ENCODE results near the gene CDR2. TPM values are rescaled to one million over a fixed set of nuclear protein-coding genes. Genes with fewer than 3 reads are reported as not detected.

The CDR2 gene
- polyA plus RNA-seq, 1 donor (not counting 4 experiments of a cell fraction or from before 2014, with no cell fraction given), result 37.1 TPM

DNA sequence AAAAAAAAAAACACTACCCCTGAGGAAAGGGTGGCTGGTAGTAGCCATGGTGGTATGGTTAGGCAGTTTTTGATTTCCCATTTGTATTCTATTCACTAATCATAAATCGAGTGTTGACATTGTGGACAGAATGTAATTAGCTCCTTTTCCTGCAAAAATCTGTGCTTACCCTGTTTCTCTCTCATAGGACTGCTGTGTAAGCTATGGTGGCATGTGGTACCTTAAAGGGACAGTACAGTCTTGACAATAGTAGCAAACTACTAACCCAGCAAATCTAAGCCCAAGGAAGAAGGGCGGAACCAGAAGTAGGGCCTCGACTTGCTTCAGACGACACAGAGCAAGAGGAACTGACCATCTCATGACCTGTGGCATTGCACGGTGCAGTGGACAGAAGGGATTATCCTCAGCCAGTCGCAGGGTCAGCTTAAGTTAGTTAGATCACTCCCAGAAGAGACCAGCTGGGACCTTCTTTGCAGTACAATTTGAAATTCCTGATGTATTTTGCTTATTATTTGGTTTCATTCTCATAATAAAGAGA is 40.9 kb downstream of the CDR2 start:
- DNase-seq (ENCODE audit: low read depth, low spot score) (no peak), FAIRE-seq (no peak)
- H3K9me3 ChIP-seq (ENCODE audit: control insufficient read depth, low read depth, low read length), result no peaks in the 10 kb centered on the region
- H3K36me3 ChIP-seq (ENCODE audit: control insufficient read depth in 2 of 2, extremely low read depth in 1 of 2, insufficient read depth in 2 of 2, low read length in 2 of 2), result peaks cover 27 to 30% of the 10 kb centered on the region in 2 experiments
- H3K27me3 ChIP-seq (ENCODE audit: control insufficient read depth, extremely low read depth, insufficient read depth, low read length), result no peaks in the 10 kb centered on the region
- peaks cover 4% of the 10 kb centered on the region for H4K20me1 ChIP-seq (ENCODE audit: control insufficient read depth, extremely low read depth, insufficient read depth, low read length)
- no peak overlapping the region for H3K27ac ChIP-seq (ENCODE audit: control insufficient read depth, insufficient read depth, low read length)
- H3K9ac ChIP-seq (ENCODE audit: control insufficient read depth, extremely low read depth, insufficient read depth, low read length), result no peak overlapping the region
- no peaks in the 10 kb centered on the region for H3K4me1 ChIP-seq (ENCODE audit: control insufficient read depth, extremely low read depth, insufficient read depth, low read length)
- H3K79me2 ChIP-seq (ENCODE audit: control insufficient read depth, insufficient read depth, low read length), result peaks cover 6% of the 10 kb centered on the region
- dilution Hi-C loops (cut with MboI; ENCODE audit: extremely low pct_ligation_motif_present, low sequenced_read_pairs), result no loop called here
- no peaks in the 10 kb centered on the region for H3K9me1 ChIP-seq (ENCODE audit: control insufficient read depth, extremely low read depth, insufficient read depth, low read length)
- H3K4me3 ChIP-seq (ENCODE audit: control insufficient read depth in 2 of 3, extremely low read depth in 1 of 3, insufficient read depth in 2 of 3, low read depth in 1 of 3, low read length in 3 of 3), result no peak overlapping the region
- TF ChIP-seq EZH2 (IDR thresholded peaks at IDR 0.05; ENCODE audit: low read length), result no peak
- TF ChIP-seq, protein P1, sequence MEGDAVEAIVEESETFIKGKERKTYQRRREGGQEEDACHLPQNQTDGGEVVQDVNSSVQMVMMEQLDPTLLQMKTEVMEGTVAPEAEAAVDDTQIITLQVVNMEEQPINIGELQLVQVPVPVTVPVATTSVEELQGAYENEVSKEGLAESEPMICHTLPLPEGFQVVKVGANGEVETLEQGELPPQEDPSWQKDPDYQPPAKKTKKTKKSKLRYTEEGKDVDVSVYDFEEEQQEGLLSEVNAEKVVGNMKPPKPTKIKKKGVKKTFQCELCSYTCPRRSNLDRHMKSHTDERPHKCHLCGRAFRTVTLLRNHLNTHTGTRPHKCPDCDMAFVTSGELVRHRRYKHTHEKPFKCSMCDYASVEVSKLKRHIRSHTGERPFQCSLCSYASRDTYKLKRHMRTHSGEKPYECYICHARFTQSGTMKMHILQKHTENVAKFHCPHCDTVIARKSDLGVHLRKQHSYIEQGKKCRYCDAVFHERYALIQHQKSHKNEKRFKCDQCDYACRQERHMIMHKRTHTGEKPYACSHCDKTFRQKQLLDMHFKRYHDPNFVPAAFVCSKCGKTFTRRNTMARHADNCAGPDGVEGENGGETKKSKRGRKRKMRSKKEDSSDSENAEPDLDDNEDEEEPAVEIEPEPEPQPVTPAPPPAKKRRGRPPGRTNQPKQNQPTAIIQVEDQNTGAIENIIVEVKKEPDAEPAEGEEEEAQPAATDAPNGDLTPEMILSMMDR (optimal IDR thresholded peaks at IDR 0.05 in 1 of 3, IDR thresholded peaks at IDR 0.05 in 1 of 3, conservative IDR thresholded peaks at IDR 0.05 in 1 of 3; ENCODE audit: extremely low read depth in 1 of 3, insufficient read depth in 2 of 3, low read length in 3 of 3), result no peak
- no peak overlapping the region for H3K4me2 ChIP-seq (ENCODE audit: control insufficient read depth, extremely low read depth, insufficient read depth, low read depth, low read length)
- H2AFZ ChIP-seq (ENCODE audit: control insufficient read depth, low read length), result no peak overlapping the region

DNA sequence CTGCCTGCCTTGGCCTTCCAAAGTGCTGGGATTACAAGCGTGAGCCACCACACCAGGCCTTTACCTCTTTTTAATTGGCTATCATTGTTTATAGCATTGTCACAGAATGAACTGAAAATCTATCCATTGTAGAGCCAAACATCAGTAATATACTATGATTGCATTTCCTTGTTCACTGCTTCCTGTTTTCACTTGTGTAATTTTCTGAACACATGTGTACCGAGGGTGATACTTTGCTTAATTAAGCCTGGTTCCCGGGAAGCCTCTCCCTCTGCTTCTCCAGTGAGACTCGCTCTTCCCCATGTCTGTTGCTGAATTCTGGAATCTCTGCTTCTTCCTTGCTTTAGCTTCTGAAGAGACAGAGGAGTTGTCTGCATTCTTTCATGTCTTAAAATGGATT is 44.1 kb downstream of the CDR2 start:
- Histone ChIP-seq H3K27me3 (ENCODE audit: control insufficient read depth, extremely low read depth, insufficient read depth, low read length) (no peaks in the 10 kb centered on the region), H3K9ac (ENCODE audit: control insufficient read depth, extremely low read depth, insufficient read depth, low read length) (no peak overlapping the region), H3K27ac (ENCODE audit: control insufficient read depth, insufficient read depth, low read length) (no peak overlapping the region), H3K79me2 (ENCODE audit: control insufficient read depth, insufficient read depth, low read length) (peaks cover 2% of the 10 kb centered on the region), H2AFZ (ENCODE audit: control insufficient read depth, low read length) (no peak overlapping the region), H3K4me3 (ENCODE audit: control insufficient read depth in 2 of 3, extremely low read depth in 1 of 3, insufficient read depth in 2 of 3, low read depth in 1 of 3, low read length in 3 of 3) (no peak overlapping the region), H3K4me2 (ENCODE audit: control insufficient read depth, extremely low read depth, insufficient read depth, low read depth, low read length) (no peak overlapping the region), H4K20me1 (ENCODE audit: control insufficient read depth, extremely low read depth, insufficient read depth, low read length) (peaks cover 4% of the 10 kb centered on the region), H3K4me1 (ENCODE audit: control insufficient read depth, extremely low read depth, insufficient read depth, low read length) (no peaks in the 10 kb centered on the region), H3K9me3 (ENCODE audit: control insufficient read depth, low read depth, low read length) (no peaks in the 10 kb centered on the region), H3K9me1 (ENCODE audit: control insufficient read depth, extremely low read depth, insufficient read depth, low read length) (no peaks in the 10 kb centered on the region), H3K36me3 (ENCODE audit: control insufficient read depth in 2 of 2, extremely low read depth in 1 of 2, insufficient read depth in 2 of 2, low read length in 2 of 2) (peaks cover 26 to 38% of the 10 kb centered on the region in 2 experiments)
- FAIRE-seq (no peak), DNase-seq (ENCODE audit: low read depth, low spot score) (no peak)
- dilution Hi-C loops (cut with MboI; ENCODE audit: extremely low pct_ligation_motif_present, low sequenced_read_pairs), result no loop called here
- no peak for TF ChIP-seq EZH2 (IDR thresholded peaks at IDR 0.05; ENCODE audit: low read length)
- TF ChIP-seq, protein P1 (optimal IDR thresholded peaks at IDR 0.05 in 1 of 3, IDR thresholded peaks at IDR 0.05 in 1 of 3, conservative IDR thresholded peaks at IDR 0.05 in 1 of 3; ENCODE audit: extremely low read depth in 1 of 3, insufficient read depth in 2 of 3, low read length in 3 of 3), result no peak

Data from keratinocyte (primary cell).